Mucosa of descending colon (tissue), 3 donors: ENCODE results near the gene DCBLD1. TPM values are rescaled to one million over a fixed set of nuclear protein-coding genes. Genes with fewer than 3 reads are reported as not detected.

ENCODE experiments used
- ATAC-seq: fragments of 200-7000 bp; cut with Tn5 transposase; one replicate; pipeline ENCODE4 v1.9.1; 2020; ENCODE audit warnings: mild to moderate bottlenecking, moderate library complexity
- DNase-seq, 3 donors: peaks; one replicate each; pipeline ENCODE4 v3.0.0-alpha.2; 2020
- H3K36me3 ChIP-seq: fragments of 200-600 bp; one replicate; pipeline ENCODE4 v1.8.0; 2021; ENCODE audit warnings: low read depth, mild to moderate bottlenecking
- H3K4me1 ChIP-seq: fragments of 200-600 bp; one replicate; pipeline ENCODE4 v1.8.0; 2021; ENCODE audit warnings: low read depth, mild to moderate bottlenecking
- H3K4me3 ChIP-seq: fragments of 200-600 bp; one replicate; pipeline ENCODE4 v1.8.0; 2021; ENCODE audit warnings: mild to moderate bottlenecking
- H3K9me3 ChIP-seq: fragments of 200-600 bp; one replicate; pipeline ENCODE4 v1.8.0; 2021; ENCODE audit warnings: mild to moderate bottlenecking
- CTCF ChIP-seq: fragments of 200-600 bp; IDR thresholded peaks from one replicate; pipeline ENCODE4 v1.8.0; 2022; ENCODE audit warnings: antibody characterized with exemption, mild to moderate bottlenecking
- intact Hi-C, 2 donors: fragments of 100-400 bp; cut with DNase I in 1 of 2; cut with micrococcal nuclease in 1 of 2; formaldehyde crosslinking; loops; one replicate each; pipeline versions ENCODE4 v1.11.0 to v1.11.1; 2022; cut with DNase I, micrococcal nuclease
- total RNA-seq, 3 donors: library from RNA; stranded (reverse); fragmentation: NEBNext Ultra II Directional in 2 of 3; extraction: Animal tissue kit (Norgen Biotek cat#: 25700) in 2 of 3; gene quantifications; one replicate each; pipeline versions ENCODE4 v1.2.1 to v1.2.4, GENCODE V29; 2021 to 2023
- donor health status: DM: no; HTN: no; CAD: no; lungs with moderate emphysema.
- donor health status: DM: no; HTN: no; CAD: no.
- donor health status: DM: no; HTN: yes; CAD: no.

DCBLD1 gene
- total RNA-seq, 3 donors from 2014 or later = 11.3 to 16.8 (median 11.4) TPM

GRCh38 chr6:117446861-117447260 is 35.6 kb upstream of the DCBLD1 start:
- no peaks in the 10 kb centered on the region for H3K36me3 ChIP-seq
- intact Hi-C loops = loop anchor here in 1 of 2 donors (5.0 kb wide), 1 partner anchor 110 kb away; no protein-coding TSS in a partner anchor
- no peak for TF ChIP-seq CTCF
- no peak for ATAC-seq
- no peak for DNase-seq
- H3K9me3 ChIP-seq = no peaks in the 10 kb centered on the region
- H3K4me1 ChIP-seq = peaks cover 7% of the 10 kb centered on the region
- no peak overlapping the region for H3K4me3 ChIP-seq

- no peak for ATAC-seq
- intact Hi-C loops = loop anchor here in 1 of 2 donors (5.0 kb wide), 1 partner anchor 109 kb away; no protein-coding TSS in a partner anchor
Measured at GRCh38 chr6:117448011-117448410, 34.5 kb upstream of the DCBLD1 start.

GRCh38 chr6:117448732-117449485 is 33.6 kb upstream of the DCBLD1 start:
- intact Hi-C loops = loop anchor here in 1 of 2 donors (5.0 kb wide), 1 partner anchor 108 kb away; no protein-coding TSS in a partner anchor
- Histone ChIP-seq H3K4me1 (peaks cover 7% of the 10 kb centered on the region), H3K9me3 (no peaks in the 10 kb centered on the region), H3K4me3 (no peak overlapping the region), H3K36me3 (no peaks in the 10 kb centered on the region)
- DNase-seq (no peak), ATAC-seq (peak; percentile 27)
- no peak for TF ChIP-seq CTCF

More at GRCh38 chr6:117448011-117448410, 34.5 kb upstream of the DCBLD1 start:
- TF ChIP-seq CTCF = no peak
- no peak overlapping the region for H3K4me3 ChIP-seq
- no peaks in the 10 kb centered on the region for H3K36me3 ChIP-seq
- no peak for DNase-seq
- peaks cover 7% of the 10 kb centered on the region for H3K4me1 ChIP-seq
- H3K9me3 ChIP-seq = no peaks in the 10 kb centered on the region

- ATAC-seq = peak; percentile 22
- Histone ChIP-seq H3K4me1 (peaks cover 7% of the 10 kb centered on the region), H3K36me3 (no peaks in the 10 kb centered on the region), H3K4me3 (no peak overlapping the region), H3K9me3 (no peaks in the 10 kb centered on the region)
- DNase-seq = peak in 1 of 3 donors; percentile 90
- intact Hi-C loops = loop anchor here (5.0 kb wide), 1 partner anchor 108 kb away; no protein-coding TSS in a partner anchor
- TF ChIP-seq CTCF = peak; percentile 50
Measured at GRCh38 chr6:117449549-117450439, 32.7 kb upstream of the DCBLD1 start.

- intact Hi-C loops = loop anchor here in 1 of 2 donors (5.0 kb wide), 1 partner anchor 106 kb away; no protein-coding TSS in a partner anchor
Measured at GRCh38 chr6:117451671-117452070, 30.8 kb upstream of the DCBLD1 start.

More at GRCh38 chr6:117451671-117452070, 30.8 kb upstream of the DCBLD1 start:
- Histone ChIP-seq H3K4me1 (peaks cover 7% of the 10 kb centered on the region), H3K9me3 (no peaks in the 10 kb centered on the region), H3K4me3 (no peak overlapping the region), H3K36me3 (no peaks in the 10 kb centered on the region)
- ATAC-seq = no peak
- no peak for TF ChIP-seq CTCF
- no peak for DNase-seq
